GM03348 (cell line): ENCODE data around the gene NEGR1.

Experiments used
- DNase-seq: peaks from one replicate; pipeline ENCODE4 v3.0.0; 2012; ENCODE audit warnings: low spot score

NEGR1 gene

GRCh38 chr1:72117621-72118020 is 164.7 kb downstream of the NEGR1 start:
- DNase-seq: no peak

GRCh38 chr1:72115290-72115689 is 167.0 kb downstream of the NEGR1 start:
- DNase-seq: no peak

GRCh38 chr1:72111662-72112061 is 170.7 kb downstream of the NEGR1 start:
- DNase-seq: no peak

DNA sequence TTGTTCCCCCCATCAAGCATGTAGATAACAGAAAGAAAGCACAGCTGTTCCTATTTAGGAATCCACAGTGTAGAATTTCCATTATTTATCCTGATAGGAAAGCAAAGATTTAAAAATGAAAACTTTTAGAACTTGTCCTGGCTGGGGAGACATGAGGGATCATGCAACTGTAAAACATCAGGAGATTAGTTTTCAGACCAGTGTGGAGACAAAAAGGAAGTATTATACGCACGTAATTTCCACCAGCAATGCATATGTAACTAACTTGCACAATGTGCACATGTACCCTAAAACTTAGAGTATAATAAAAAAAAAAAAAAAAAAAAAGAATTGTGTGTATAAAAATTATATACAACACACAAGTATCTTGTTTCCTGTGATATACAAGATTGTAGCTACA is 172.4 kb downstream of the NEGR1 start:
- DNase-seq: no peak

- no peak for DNase-seq
Observed at GRCh38 chr1:72105201-72105600, 177.1 kb downstream of the NEGR1 start.

- DNase-seq: no peak
Observed at GRCh38 chr1:72101840-72102632, 180.3 kb downstream of the NEGR1 start.

- DNase-seq: no peak
Observed at GRCh38 chr1:72100771-72101170, 181.6 kb downstream of the NEGR1 start.

GRCh38 chr1:72097851-72098570 is 184.3 kb downstream of the NEGR1 start:
- no peak for DNase-seq

GRCh38 chr1:72094209-72094608 is 188.1 kb downstream of the NEGR1 start:
- no peak for DNase-seq

GRCh38 chr1:72086394-72086793 is 195.9 kb downstream of the NEGR1 start:
- DNase-seq: no peak

DNA sequence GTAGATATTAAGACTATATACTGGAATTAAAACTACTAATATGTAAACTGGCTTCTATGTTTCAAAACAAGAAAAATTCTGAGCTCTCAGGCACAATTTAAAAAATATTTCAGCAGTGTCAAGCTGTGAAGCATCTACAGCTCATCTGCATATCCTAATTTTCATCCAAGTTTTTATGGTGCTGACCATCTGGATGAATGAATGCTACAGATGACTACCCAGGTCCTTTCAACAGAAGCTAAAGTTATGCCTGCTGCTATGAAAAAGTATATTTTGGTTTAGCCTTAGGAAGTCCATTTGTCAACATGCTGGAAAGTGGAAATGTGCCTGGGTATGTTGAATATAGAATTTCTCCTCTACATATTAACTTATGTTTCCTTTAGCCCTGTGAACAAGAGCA is 206.9 kb downstream of the NEGR1 start:
- DNase-seq: no peak

- peak; percentile 2 for DNase-seq
Observed at GRCh38 chr1:72066431-72066830, 215.9 kb downstream of the NEGR1 start.

DNA sequence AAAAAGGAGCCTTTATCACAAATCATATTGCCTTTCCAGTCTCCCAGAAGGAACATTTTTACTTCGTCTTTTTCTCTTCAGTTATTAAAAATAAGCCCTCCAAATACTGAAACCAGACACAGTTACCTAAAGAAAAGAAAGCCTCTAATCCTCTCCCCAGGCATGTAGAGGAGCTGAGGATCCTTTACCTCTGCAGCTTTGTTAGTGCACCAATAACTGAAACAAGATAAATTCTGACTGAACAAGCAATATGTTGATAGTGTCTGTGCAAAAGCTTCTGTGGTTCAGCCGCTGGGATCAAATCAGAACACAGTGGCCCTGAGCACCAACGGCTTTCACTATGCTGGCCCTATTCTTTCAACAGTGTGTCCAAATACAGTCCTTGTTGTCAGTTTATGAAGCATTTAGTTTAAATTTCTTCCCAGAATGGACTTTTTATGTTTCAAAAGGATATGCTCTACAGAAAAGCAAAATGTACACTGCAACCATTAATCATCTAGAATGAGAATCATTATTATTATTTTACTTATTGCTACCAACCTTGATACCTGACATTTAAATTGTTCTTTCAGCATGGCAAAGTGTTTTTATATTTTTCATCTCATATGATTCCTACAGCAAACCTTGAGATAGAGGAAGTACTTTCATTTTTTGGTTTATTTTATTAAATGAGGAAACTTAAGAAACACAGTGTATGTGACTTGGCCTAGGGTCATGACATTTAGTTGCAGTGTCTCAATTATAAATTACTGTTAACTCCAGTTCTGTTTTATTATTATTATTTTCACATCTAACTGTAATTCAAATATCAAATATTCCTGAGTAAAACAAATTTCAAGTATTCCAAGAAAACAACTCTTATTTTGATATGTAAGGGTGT is 217.9 kb downstream of the NEGR1 start:
- no peak for DNase-seq

GRCh38 chr1:72063364-72064044 is 218.8 kb downstream of the NEGR1 start:
- no peak for DNase-seq

DNA sequence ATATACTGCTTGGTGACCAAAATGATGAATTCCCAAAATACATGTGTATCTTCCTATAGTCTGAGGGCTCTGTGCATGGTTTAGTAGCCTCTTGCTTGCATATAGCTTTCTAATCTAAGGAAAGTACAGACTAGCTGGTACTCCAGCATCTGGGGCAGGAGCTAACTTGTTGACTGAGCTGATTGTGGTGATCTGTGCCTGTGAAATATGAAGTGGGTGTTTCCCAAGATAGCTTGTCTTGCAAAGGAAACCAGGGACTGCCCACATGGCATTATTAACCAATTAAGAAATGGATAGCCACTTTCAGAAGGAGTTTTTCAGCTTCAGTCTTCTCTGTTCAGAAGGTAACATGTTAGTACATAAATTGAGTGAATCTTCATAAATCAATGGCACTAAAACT is 219.8 kb downstream of the NEGR1 start:
- DNase-seq: no peak

DNA sequence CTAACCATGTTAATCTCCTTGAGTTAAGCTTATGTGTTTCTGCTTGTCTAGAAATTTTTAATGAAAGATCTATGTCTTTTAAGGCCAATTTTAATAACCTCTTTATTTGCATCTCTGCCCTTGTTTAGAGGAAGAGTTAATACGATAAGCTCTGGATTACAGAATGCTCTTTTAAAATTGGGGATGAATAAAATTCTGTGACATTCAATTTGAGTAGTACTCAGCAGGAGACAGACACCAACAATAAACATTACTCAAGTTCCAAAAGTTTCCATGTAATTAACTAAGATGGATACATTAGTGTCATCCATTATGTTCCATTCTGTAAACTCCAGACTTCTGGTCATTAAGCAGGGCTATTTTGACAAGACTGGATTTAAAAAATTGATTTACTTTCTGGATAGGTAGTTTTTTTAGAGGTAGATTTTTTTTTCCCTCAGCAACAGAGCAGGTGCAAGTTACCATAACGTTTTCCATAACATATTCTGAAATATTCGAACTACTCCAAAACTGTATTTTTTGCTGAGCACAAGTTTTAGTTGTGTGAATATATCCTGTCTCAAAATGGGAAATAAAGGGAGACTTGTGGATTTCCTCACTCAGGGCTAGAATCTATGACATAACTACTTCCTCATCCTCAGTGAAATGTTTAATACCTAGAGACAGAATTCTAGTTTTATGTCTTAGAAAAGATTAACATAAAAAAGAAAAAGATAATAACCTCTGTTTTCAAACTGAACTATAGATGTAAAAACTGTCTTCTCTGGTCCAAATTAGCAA is 221.7 kb downstream of the NEGR1 start:
- no peak for DNase-seq

DNA sequence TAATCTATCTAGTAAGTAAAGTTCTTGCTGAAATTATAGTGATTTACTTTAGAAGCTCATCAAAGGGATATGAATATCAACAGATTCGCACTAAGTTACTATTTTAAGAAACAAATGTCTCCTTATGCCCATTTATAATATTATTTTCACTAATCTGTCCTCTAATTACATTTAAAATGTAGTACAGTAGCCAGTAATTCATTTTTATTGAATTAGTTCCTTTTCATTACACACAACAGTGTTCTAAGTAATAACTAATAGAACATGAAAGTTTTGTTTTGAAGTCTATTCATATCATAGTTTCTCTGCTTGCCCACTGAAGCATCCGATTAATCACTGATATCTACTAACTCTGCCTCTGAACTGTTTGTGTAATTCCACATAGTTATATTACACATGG is 225.8 kb downstream of the NEGR1 start:
- DNase-seq: no peak

GRCh38 chr1:72051538-72051937 is 230.8 kb downstream of the NEGR1 start:
- DNase-seq: no peak

- DNase-seq: no peak
Observed at GRCh38 chr1:72050551-72050950, 231.8 kb downstream of the NEGR1 start.

DNA sequence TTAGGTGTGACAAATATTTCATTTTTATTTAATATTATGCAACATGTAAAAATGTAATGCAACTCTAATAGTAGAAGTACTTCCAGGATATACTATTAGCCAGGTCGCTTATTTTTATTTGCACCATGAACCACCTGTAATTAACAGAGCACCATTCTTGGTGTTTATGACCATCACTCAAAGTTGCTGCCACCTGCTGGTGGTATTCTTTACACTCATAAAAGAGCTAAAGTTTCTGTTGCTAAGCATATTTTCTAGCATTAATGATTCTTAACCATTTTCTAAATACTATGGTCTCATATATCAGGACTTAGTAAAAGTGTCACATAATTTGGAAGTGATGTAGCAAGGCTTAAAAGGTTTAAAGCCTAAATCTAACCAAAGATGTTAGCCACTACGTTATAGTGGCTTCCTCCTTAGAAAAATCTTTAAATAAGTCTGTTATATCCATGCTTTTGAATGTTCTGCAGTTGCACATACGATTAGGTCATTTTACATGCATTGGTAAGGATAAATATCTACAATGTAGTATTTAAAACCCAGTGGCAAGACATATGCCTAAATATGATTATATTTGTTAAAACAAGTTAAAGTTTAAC is 244.5 kb downstream of the NEGR1 start:
- peak; percentile 35 for DNase-seq

DNA sequence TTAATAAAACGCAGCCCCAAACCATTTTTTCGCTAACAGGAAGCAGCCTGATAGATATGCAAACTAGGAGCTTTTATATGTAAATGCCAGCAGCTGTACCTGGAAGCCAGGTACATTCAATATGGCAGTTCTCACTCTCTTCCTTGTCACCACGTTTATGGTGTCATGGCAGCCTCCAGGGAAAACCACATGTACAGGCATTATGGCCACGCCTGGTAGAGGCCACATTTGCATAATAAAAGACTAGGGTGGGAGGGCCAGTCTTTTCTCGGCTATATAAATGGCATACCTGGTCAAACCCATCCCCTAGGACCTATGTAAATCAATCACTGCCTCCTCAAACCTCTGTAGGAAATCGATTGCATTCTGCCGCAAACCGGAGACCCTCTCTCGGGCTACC is 247.5 kb downstream of the NEGR1 start:
- no peak for DNase-seq
